Measurements from ENCODE around the gene ADGRF5.

Gene ADGRF5

GRCh38 chr6:46921731-46922130, at the start of gene ADGRF5:
ADGRF5 (minus strand) TSS chr6:46921938; CDS start chr6:46906762, 15,176 bp downstream.
- H3K36me3 Mint-ChIP-seq (ENCODE audit: low read depth) = no peaks in the 10 kb centered on the region

GRCh38 chr6:46969206-46969605, 47.5 kb upstream of the ADGRF5 start:
- ATAC-seq (no peak), DNase-seq (no peak)
- peaks cover 12% of the 10 kb centered on the region for H3K27me3 Mint-ChIP-seq
- no peaks in the 10 kb centered on the region for H3K9me3 Mint-ChIP-seq
- H3K4me1 Mint-ChIP-seq = no peaks in the 10 kb centered on the region
- H3K4me3 Mint-ChIP-seq = no peak overlapping the region
- no peaks in the 10 kb centered on the region for H3K36me3 Mint-ChIP-seq (ENCODE audit: low read depth)
- H3K27ac Mint-ChIP-seq = no peak overlapping the region

More at GRCh38 chr6:46921731-46922130, at the start of gene ADGRF5:
- ATAC-seq (no peak), DNase-seq (no peak)
- Mint-ChIP-seq H3K27me3 (peaks cover 1% of the 10 kb centered on the region), H3K9me3 (no peaks in the 10 kb centered on the region), H3K27ac (no peak within 1 kb of the TSS), H3K4me1 (no peaks in the 10 kb centered on the region), H3K4me3 (no peak within 1 kb of the TSS)

- Mint-ChIP-seq H3K36me3 (ENCODE audit: low read depth) (no peaks in the 10 kb centered on the region), H3K9me3 (no peaks in the 10 kb centered on the region), H3K4me3 (no peak overlapping the region), H3K27me3 (peaks cover 12% of the 10 kb centered on the region), H3K27ac (no peak overlapping the region), H3K4me1 (no peaks in the 10 kb centered on the region)
- DNase-seq (no peak), ATAC-seq (no peak)
Measured at GRCh38 chr6:46967826-46968349, 46.1 kb upstream of the ADGRF5 start.

- Mint-ChIP-seq H3K27ac (no peak overlapping the region), H3K4me1 (no peaks in the 10 kb centered on the region), H3K36me3 (ENCODE audit: low read depth) (no peaks in the 10 kb centered on the region), H3K27me3 (peaks cover 14% of the 10 kb centered on the region), H3K4me3 (no peak overlapping the region), H3K9me3 (no peaks in the 10 kb centered on the region)
- ATAC-seq (no peak), DNase-seq (no peak)
Measured at GRCh38 chr6:46964716-46965519, 43.2 kb upstream of the ADGRF5 start.

GRCh38 chr6:46963626-46964025, 41.9 kb upstream of the ADGRF5 start:
- Mint-ChIP-seq H3K27me3 (peaks cover 16% of the 10 kb centered on the region), H3K27ac (no peak overlapping the region), H3K36me3 (ENCODE audit: low read depth) (no peaks in the 10 kb centered on the region), H3K9me3 (no peaks in the 10 kb centered on the region), H3K4me1 (no peaks in the 10 kb centered on the region), H3K4me3 (no peak overlapping the region)
- DNase-seq (no peak), ATAC-seq (no peak)

GRCh38 chr6:46963039-46963438, 41.3 kb upstream of the ADGRF5 start:
- Mint-ChIP-seq H3K36me3 (ENCODE audit: low read depth) (no peaks in the 10 kb centered on the region), H3K27ac (no peak overlapping the region), H3K4me3 (no peak overlapping the region), H3K27me3 (peaks cover 16% of the 10 kb centered on the region), H3K9me3 (no peaks in the 10 kb centered on the region), H3K4me1 (no peaks in the 10 kb centered on the region)
- DNase-seq (no peak), ATAC-seq (no peak)

GRCh38 chr6:46961711-46962110, 40.0 kb upstream of the ADGRF5 start:
- no peak for ATAC-seq
- Mint-ChIP-seq H3K36me3 (ENCODE audit: low read depth) (no peaks in the 10 kb centered on the region), H3K27ac (no peak overlapping the region), H3K4me1 (no peaks in the 10 kb centered on the region), H3K4me3 (no peak overlapping the region), H3K27me3 (peaks cover 16% of the 10 kb centered on the region), H3K9me3 (no peaks in the 10 kb centered on the region)
- DNase-seq = no peak

GRCh38 chr6:46961232-46961631, 39.5 kb upstream of the ADGRF5 start:
- Mint-ChIP-seq H3K27me3 (peaks cover 15% of the 10 kb centered on the region), H3K4me3 (no peak overlapping the region), H3K36me3 (ENCODE audit: low read depth) (no peaks in the 10 kb centered on the region), H3K9me3 (no peaks in the 10 kb centered on the region), H3K4me1 (no peaks in the 10 kb centered on the region), H3K27ac (no peak overlapping the region)
- DNase-seq (no peak), ATAC-seq (no peak)

GRCh38 chr6:46959419-46959818, 37.7 kb upstream of the ADGRF5 start:
- no peaks in the 10 kb centered on the region for H3K9me3 Mint-ChIP-seq
- H3K4me1 Mint-ChIP-seq = no peaks in the 10 kb centered on the region
- peaks cover 11% of the 10 kb centered on the region for H3K27me3 Mint-ChIP-seq
- DNase-seq (no peak), ATAC-seq (no peak)
- H3K27ac Mint-ChIP-seq = no peak overlapping the region
- H3K36me3 Mint-ChIP-seq (ENCODE audit: low read depth) = no peaks in the 10 kb centered on the region
- no peak overlapping the region for H3K4me3 Mint-ChIP-seq

GRCh38 chr6:46956409-46956808, 34.7 kb upstream of the ADGRF5 start:
- no peaks in the 10 kb centered on the region for H3K36me3 Mint-ChIP-seq (ENCODE audit: low read depth)
- H3K27ac Mint-ChIP-seq = no peak overlapping the region
- DNase-seq = no peak
- no peak overlapping the region for H3K4me3 Mint-ChIP-seq
- peaks cover 11% of the 10 kb centered on the region for H3K27me3 Mint-ChIP-seq
- H3K4me1 Mint-ChIP-seq = no peaks in the 10 kb centered on the region
- ATAC-seq = no peak
- H3K9me3 Mint-ChIP-seq = no peaks in the 10 kb centered on the region

- H3K27me3 Mint-ChIP-seq = peaks cover 11% of the 10 kb centered on the region
- ATAC-seq = no peak
- H3K36me3 Mint-ChIP-seq (ENCODE audit: low read depth) = no peaks in the 10 kb centered on the region
- no peak for DNase-seq
- no peak overlapping the region for H3K4me3 Mint-ChIP-seq
- no peak overlapping the region for H3K27ac Mint-ChIP-seq
- H3K9me3 Mint-ChIP-seq = no peaks in the 10 kb centered on the region
- H3K4me1 Mint-ChIP-seq = no peaks in the 10 kb centered on the region
Measured at GRCh38 chr6:46954837-46955451, 33.2 kb upstream of the ADGRF5 start.

- DNase-seq (no peak), ATAC-seq (no peak)
- Mint-ChIP-seq H3K4me1 (no peaks in the 10 kb centered on the region), H3K27ac (no peak overlapping the region), H3K9me3 (no peaks in the 10 kb centered on the region), H3K36me3 (ENCODE audit: low read depth) (no peaks in the 10 kb centered on the region), H3K27me3 (peaks cover 6% of the 10 kb centered on the region), H3K4me3 (no peak overlapping the region)
Measured at GRCh38 chr6:46953921-46954320, 32.2 kb upstream of the ADGRF5 start.

- H3K36me3 Mint-ChIP-seq (ENCODE audit: low read depth) = no peaks in the 10 kb centered on the region
- H3K4me3 Mint-ChIP-seq = no peak overlapping the region
- H3K27me3 Mint-ChIP-seq = peaks cover 5% of the 10 kb centered on the region
- DNase-seq = no peak
- H3K27ac Mint-ChIP-seq = no peak overlapping the region
- no peaks in the 10 kb centered on the region for H3K4me1 Mint-ChIP-seq
- no peaks in the 10 kb centered on the region for H3K9me3 Mint-ChIP-seq
- ATAC-seq = no peak
Measured at GRCh38 chr6:46949632-46950280, 28.0 kb upstream of the ADGRF5 start.

GRCh38 chr6:46948699-46949098, 27.0 kb upstream of the ADGRF5 start:
- no peak overlapping the region for H3K4me3 Mint-ChIP-seq
- H3K27ac Mint-ChIP-seq = no peak overlapping the region
- H3K27me3 Mint-ChIP-seq = peaks cover 6% of the 10 kb centered on the region
- H3K4me1 Mint-ChIP-seq = no peaks in the 10 kb centered on the region
- DNase-seq = no peak
- no peak for ATAC-seq
- H3K9me3 Mint-ChIP-seq = no peaks in the 10 kb centered on the region
- no peaks in the 10 kb centered on the region for H3K36me3 Mint-ChIP-seq (ENCODE audit: low read depth)

- Mint-ChIP-seq H3K9me3 (no peaks in the 10 kb centered on the region), H3K36me3 (ENCODE audit: low read depth) (no peaks in the 10 kb centered on the region), H3K27me3 (peaks cover 6% of the 10 kb centered on the region), H3K4me3 (no peak overlapping the region), H3K4me1 (no peaks in the 10 kb centered on the region), H3K27ac (no peak overlapping the region)
- no peak for DNase-seq
- ATAC-seq = no peak
Measured at GRCh38 chr6:46947497-46947896, 25.8 kb upstream of the ADGRF5 start.

Data from activated naive CD8-positive, alpha-beta T cell treated with anti-CD3 and anti-CD28 coated beads, Interleukin-2, amount 50 U/mL, for 24 hours (primary cell).